Endothelial cell (in vitro differentiated cells): ENCODE results near the gene MARS1. TPM values are rescaled to one million over a fixed set of nuclear protein-coding genes. Genes with fewer than 3 reads are reported as not detected.

Experiments used
- DNase-seq: peaks from one replicate; pipeline ENCODE4 v3.0.0; 2021; ENCODE audit warnings: low spot score
- H3K27ac Mint-ChIP-seq: one replicate; pipeline ENCODE4 v1.8.0; 2021; ENCODE audit warnings: mixed read lengths, inconsistent platforms; ENCODE audit not compliant: unreplicated experiment
- H3K27me3 Mint-ChIP-seq: one replicate; pipeline ENCODE4 v1.8.0; 2021; ENCODE audit warnings: mild to moderate bottlenecking, moderate library complexity, mixed read lengths, inconsistent platforms; ENCODE audit not compliant: unreplicated experiment
- H3K36me3 Mint-ChIP-seq: one replicate; pipeline ENCODE4 v1.8.0; 2021; ENCODE audit warnings: mild to moderate bottlenecking, low read depth, mixed read lengths, inconsistent platforms; ENCODE audit not compliant: unreplicated experiment
- H3K4me1 Mint-ChIP-seq: one replicate; pipeline ENCODE4 v1.8.0; 2021; ENCODE audit warnings: mild to moderate bottlenecking, mixed read lengths, inconsistent platforms; ENCODE audit not compliant: unreplicated experiment
- H3K4me3 Mint-ChIP-seq: one replicate; pipeline ENCODE4 v1.8.0; 2021; ENCODE audit warnings: mild to moderate bottlenecking, mixed read lengths, inconsistent platforms; ENCODE audit not compliant: unreplicated experiment
- H3K9me3 Mint-ChIP-seq: one replicate; pipeline ENCODE4 v1.8.0; 2021; ENCODE audit warnings: mixed read lengths, inconsistent platforms; ENCODE audit not compliant: unreplicated experiment
- CTCF ChIP-seq: fragments of 200-600 bp; sonication (generic); IDR thresholded peaks from one replicate; pipeline ENCODE4 v1.5.0; 2021; ENCODE audit warnings: antibody characterized with exemption; ENCODE audit not compliant: unreplicated experiment
- total RNA-seq: library from RNA; stranded (reverse); fragmentation: NEBNext Ultra II Directional; extraction: Animal tissue kit (Norgen Biotek cat#: 25700); gene quantifications from one replicate; pipeline ENCODE4 v1.2.1, GENCODE V29; 2021; ENCODE audit not compliant: unreplicated experiment

MARS1 gene
- total RNA-seq, 1 donor from 2014 or later, result 183 TPM

DNA sequence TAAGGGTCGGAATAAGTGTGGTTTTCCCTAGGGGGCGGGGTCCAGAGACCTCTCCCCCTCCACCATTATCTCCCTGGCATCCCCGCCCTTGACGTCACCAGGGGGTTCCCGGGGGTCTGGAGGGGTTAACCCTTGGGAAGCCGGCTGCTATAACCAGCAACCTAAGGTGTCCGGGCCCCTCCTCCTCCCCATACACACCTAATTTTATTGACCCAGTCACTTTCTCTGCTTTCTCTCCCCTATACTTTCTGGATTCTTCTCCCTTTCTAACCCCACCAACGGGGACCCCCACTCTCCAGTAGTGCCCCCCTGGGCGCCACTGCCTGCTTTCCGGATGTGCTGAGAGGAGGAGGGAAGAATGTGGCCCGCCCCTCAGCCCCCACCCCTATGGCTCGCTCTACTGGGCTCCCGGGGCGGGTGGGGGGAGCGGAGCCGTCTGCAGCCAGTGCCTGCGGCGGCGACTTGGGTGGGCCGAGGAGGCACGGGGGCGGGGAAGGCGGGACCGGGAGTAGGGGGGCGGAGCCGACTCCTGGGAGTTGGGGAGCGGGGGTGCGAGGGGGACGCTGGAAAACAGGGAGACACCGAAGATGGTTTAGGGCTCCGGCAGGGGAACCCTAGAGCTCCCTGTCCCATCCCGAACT, 26.5 kb upstream of the MARS1 start:
- peak overlapping the region; percentile 94 for H3K4me3 Mint-ChIP-seq
- H3K36me3 Mint-ChIP-seq, result peaks cover 4% of the 10 kb centered on the region
- peaks cover 31% of the 10 kb centered on the region for H3K27me3 Mint-ChIP-seq
- H3K27ac Mint-ChIP-seq, result no peak overlapping the region
- no peaks in the 10 kb centered on the region for H3K9me3 Mint-ChIP-seq
- no peak for TF ChIP-seq CTCF
- peaks cover 28% of the 10 kb centered on the region for H3K4me1 Mint-ChIP-seq
- DNase-seq, result peak; percentile 50

- Mint-ChIP-seq H3K36me3 (peaks cover 4% of the 10 kb centered on the region), H3K27ac (no peak overlapping the region), H3K27me3 (peaks cover 31% of the 10 kb centered on the region), H3K4me3 (peak overlapping the region; percentile 94), H3K9me3 (no peaks in the 10 kb centered on the region), H3K4me1 (peaks cover 30% of the 10 kb centered on the region)
- DNase-seq, result no peak
- no peak for TF ChIP-seq CTCF
These were observed 26.0 kb upstream of the MARS1 start for GRCh38 chr12:57461917-57462250.

- Mint-ChIP-seq H3K27me3 (peaks cover 31% of the 10 kb centered on the region), H3K4me1 (peaks cover 34% of the 10 kb centered on the region), H3K36me3 (peaks cover 6% of the 10 kb centered on the region), H3K4me3 (peak overlapping the region; percentile 94), H3K9me3 (no peaks in the 10 kb centered on the region), H3K27ac (peak overlapping the region; percentile 17)
- peak; percentile 93 for DNase-seq
- TF ChIP-seq CTCF, result peak; percentile 83
These were observed 25.5 kb upstream of the MARS1 start for GRCh38 chr12:57462251-57462911.

DNA sequence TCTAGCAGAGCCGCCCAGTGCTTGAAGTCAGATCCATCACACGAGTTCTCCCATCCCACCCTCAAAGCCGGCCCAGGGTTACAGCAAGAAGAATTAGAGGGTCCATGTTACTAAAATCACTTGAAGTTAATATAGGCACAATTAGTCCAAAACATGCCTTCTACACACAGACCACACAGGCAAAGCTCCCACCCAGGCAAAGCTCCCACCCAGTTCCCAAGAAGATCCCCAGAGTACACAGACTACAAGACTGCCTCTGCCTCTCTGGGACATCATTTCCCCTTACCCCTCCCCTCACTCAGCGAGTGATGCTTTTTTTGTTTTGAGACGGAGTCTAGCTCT, 25.0 kb upstream of the MARS1 start:
- peak overlapping the region; percentile 90 for H3K4me3 Mint-ChIP-seq
- peaks cover 31% of the 10 kb centered on the region for H3K27me3 Mint-ChIP-seq
- TF ChIP-seq CTCF, result peak; percentile 37
- H3K36me3 Mint-ChIP-seq, result peaks cover 10% of the 10 kb centered on the region
- no peaks in the 10 kb centered on the region for H3K9me3 Mint-ChIP-seq
- peaks cover 38% of the 10 kb centered on the region for H3K4me1 Mint-ChIP-seq
- H3K27ac Mint-ChIP-seq, result peak overlapping the region; percentile 6
- no peak for DNase-seq

GRCh38 chr12:57464569-57464968, 23.3 kb upstream of the MARS1 start:
- TF ChIP-seq CTCF, result no peak
- DNase-seq, result no peak
- peaks cover 26% of the 10 kb centered on the region for H3K27me3 Mint-ChIP-seq
- H3K9me3 Mint-ChIP-seq, result no peaks in the 10 kb centered on the region
- H3K27ac Mint-ChIP-seq, result peak overlapping the region; percentile 42
- peaks cover 16% of the 10 kb centered on the region for H3K36me3 Mint-ChIP-seq
- no peak overlapping the region for H3K4me3 Mint-ChIP-seq
- H3K4me1 Mint-ChIP-seq, result peaks cover 33% of the 10 kb centered on the region
